ENCODE data around the gene PRDM8.

Gene PRDM8

GRCh38 chr4:80202190-80202711 is 4.9 kb downstream of the PRDM8 start:
- peak; percentile 51 for DNase-seq

- DNase-seq, result peak; percentile 22
Measured at GRCh38 chr4:80202741-80203553, 5.6 kb downstream of the PRDM8 start.

- DNase-seq, result no peak
Measured at GRCh38 chr4:80204433-80205011, 7.2 kb downstream of the PRDM8 start.

GRCh38 chr4:80206111-80206510 is 8.8 kb downstream of the PRDM8 start:
- no peak for DNase-seq

GRCh38 chr4:80206521-80207171 is 9.3 kb downstream of the PRDM8 start:
- DNase-seq, result no peak

GRCh38 chr4:80207172-80207583 is 9.9 kb downstream of the PRDM8 start:
- no peak for DNase-seq

GRCh38 chr4:80207664-80208063 is 10.4 kb downstream of the PRDM8 start:
- DNase-seq, result no peak

- DNase-seq, result no peak
Measured at GRCh38 chr4:80208610-80209339, 11.5 kb downstream of the PRDM8 start.

GRCh38 chr4:80209340-80209701 is 12.0 kb downstream of the PRDM8 start:
- no peak for DNase-seq

GRCh38 chr4:80210549-80210948 is 13.2 kb downstream of the PRDM8 start:
- DNase-seq, result no peak

GRCh38 chr4:80213117-80213815 is 16.0 kb downstream of the PRDM8 start:
- DNase-seq, result no peak

- DNase-seq, result peak; percentile 12
Measured at GRCh38 chr4:80215449-80216052, 18.2 kb downstream of the PRDM8 start.

GRCh38 chr4:80216100-80216761 is 18.9 kb downstream of the PRDM8 start:
- DNase-seq, result no peak

GRCh38 chr4:80219301-80220025 is 22.2 kb downstream of the PRDM8 start:
- no peak for DNase-seq

- DNase-seq, result no peak
Measured at GRCh38 chr4:80220711-80221110, 23.4 kb downstream of the PRDM8 start.

- no peak for DNase-seq
Measured at GRCh38 chr4:80221161-80221560, 23.9 kb downstream of the PRDM8 start.

GRCh38 chr4:80225595-80225994 is 28.3 kb downstream of the PRDM8 start:
- no peak for DNase-seq

- no peak for DNase-seq
Measured at GRCh38 chr4:80226094-80226493, 28.8 kb downstream of the PRDM8 start.

- DNase-seq, result no peak
Measured at GRCh38 chr4:80228460-80228859, 31.2 kb downstream of the PRDM8 start.

GRCh38 chr4:80229128-80229527 is 31.8 kb downstream of the PRDM8 start:
- no peak for DNase-seq

- no peak for DNase-seq
Measured at GRCh38 chr4:80229590-80229989, 32.3 kb downstream of the PRDM8 start.

All from NCI-H1105 (cell line).